HG03457 (cell line): ENCODE results near the gene BANP.
"Not testable (repeated sequence)": the region's sequence is repeated elsewhere in the genome, so short reads cannot be mapped to it uniquely, and the experiment has no call there.

Experiments
- ATAC-seq: cut with Tn5 transposase; IDR thresholded peaks from one replicate; pipeline ENCODE4 v1.9.1; 2021; ENCODE audit warnings: moderate number of reproducible peaks; ENCODE audit not compliant: unreplicated experiment

BANP gene

GRCh38 chr16:87990254-87990653 is 39.0 kb downstream of the BANP start:
- not testable (repeated sequence) for ATAC-seq

- not testable (repeated sequence) for ATAC-seq
Observed at GRCh38 chr16:87992142-87992541, 40.9 kb downstream of the BANP start.

GRCh38 chr16:87993901-87994300 is 42.7 kb downstream of the BANP start:
- no peak for ATAC-seq

GRCh38 chr16:87995644-87996043 is 44.4 kb downstream of the BANP start:
- ATAC-seq, result no peak

- no peak for ATAC-seq
Observed at GRCh38 chr16:87996962-87997880, 46.0 kb downstream of the BANP start.

GRCh38 chr16:87998184-87998793 is 47.1 kb downstream of the BANP start:
- ATAC-seq, result not testable (repeated sequence)

GRCh38 chr16:87998992-87999391 is 47.8 kb downstream of the BANP start:
- not testable (repeated sequence) for ATAC-seq

GRCh38 chr16:88002211-88002610 is 51.0 kb downstream of the BANP start:
- ATAC-seq, result no peak

- ATAC-seq, result no peak
Observed at GRCh38 chr16:88002749-88003148, 51.5 kb downstream of the BANP start.

- ATAC-seq, result no peak
Observed at GRCh38 chr16:88003316-88003715, 52.1 kb downstream of the BANP start.

- no peak for ATAC-seq
Observed at GRCh38 chr16:88003736-88004135, 52.5 kb downstream of the BANP start.

- ATAC-seq, result no peak
Observed at GRCh38 chr16:88004391-88004790, 53.2 kb downstream of the BANP start.

- no peak for ATAC-seq
Observed at GRCh38 chr16:88005181-88005581, 53.9 kb downstream of the BANP start.

GRCh38 chr16:88005968-88006367 is 54.7 kb downstream of the BANP start:
- no peak for ATAC-seq

GRCh38 chr16:88007321-88007731 is 56.1 kb downstream of the BANP start:
- no peak for ATAC-seq

GRCh38 chr16:88008840-88009239 is 57.6 kb downstream of the BANP start:
- ATAC-seq, result no peak

GRCh38 chr16:88009563-88010342 is 58.5 kb downstream of the BANP start:
- no peak for ATAC-seq

GRCh38 chr16:88010343-88010967 is 59.2 kb downstream of the BANP start:
- no peak for ATAC-seq

GRCh38 chr16:88010968-88011483 is 59.8 kb downstream of the BANP start:
- ATAC-seq, result no peak

- ATAC-seq, result no peak
Observed at GRCh38 chr16:88012360-88012759, 61.1 kb downstream of the BANP start.
